T47D (cell line): ENCODE results near the gene PRRC2B.
"Not testable (repeated sequence)": the region's sequence is repeated elsewhere in the genome, so short reads cannot be mapped to it uniquely, and the experiment has no call there.

Source experiments
- DNase-seq, 2 experiments: peaks; one replicate each; pipeline versions ENCODE4 v3.0.0 to v3.0.0-alpha.2; 2011 to 2012; ENCODE audit warnings: low read depth in 1 of 2, low spot score in 1 of 2
- JUND ChIP-seq: IDR thresholded peaks from 2 replicates; pipeline ENCODE4 v1.6.1; 2012; ENCODE audit warnings: low read depth
- in situ Hi-C: cut with HindIII; loops from 2 replicates; pipeline ENCODE4 v1.10.0; 2016; ENCODE audit warnings: low sequenced_read_pairs, low pct_unique_long_range_greater_than_20kb

PRRC2B gene

GRCh38 chr9:131393622-131394463 is at the start of gene PRRC2B:
TSS of gene PRRC2B (plus strand) at chr9:131394086. CDS start at chr9:131430145, 36,059 bp downstream.
- no peak for TF ChIP-seq JUND
- in situ Hi-C loops, result no loop called here
- DNase-seq, result peak; percentile 85 to 93

GRCh38 chr9:131344931-131345535 is 48.9 kb upstream of the PRRC2B start:
- in situ Hi-C loops, DNase-seq: not testable (repeated sequence)

DNA sequence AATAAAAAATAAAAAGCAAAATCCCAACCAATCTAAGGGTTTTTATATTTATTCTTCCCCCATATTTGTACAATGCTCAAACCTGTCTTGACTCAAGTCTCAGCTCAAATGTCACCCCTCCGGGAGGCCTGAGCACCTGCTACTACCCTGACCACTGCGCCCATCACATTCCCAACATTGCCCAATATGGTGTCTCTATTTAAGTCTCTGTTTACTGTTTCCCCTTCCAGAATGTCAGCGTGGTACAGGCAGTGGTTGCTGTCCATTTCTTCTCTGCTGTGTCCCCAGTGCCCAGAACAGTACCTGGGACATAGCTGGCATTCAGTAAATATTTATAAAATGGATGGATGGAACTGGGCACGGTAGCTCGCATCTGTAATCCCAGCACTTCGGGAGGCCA is 47.3 kb upstream of the PRRC2B start:
- no peak for TF ChIP-seq JUND
- in situ Hi-C loops, result no loop called here
- no peak for DNase-seq

DNA sequence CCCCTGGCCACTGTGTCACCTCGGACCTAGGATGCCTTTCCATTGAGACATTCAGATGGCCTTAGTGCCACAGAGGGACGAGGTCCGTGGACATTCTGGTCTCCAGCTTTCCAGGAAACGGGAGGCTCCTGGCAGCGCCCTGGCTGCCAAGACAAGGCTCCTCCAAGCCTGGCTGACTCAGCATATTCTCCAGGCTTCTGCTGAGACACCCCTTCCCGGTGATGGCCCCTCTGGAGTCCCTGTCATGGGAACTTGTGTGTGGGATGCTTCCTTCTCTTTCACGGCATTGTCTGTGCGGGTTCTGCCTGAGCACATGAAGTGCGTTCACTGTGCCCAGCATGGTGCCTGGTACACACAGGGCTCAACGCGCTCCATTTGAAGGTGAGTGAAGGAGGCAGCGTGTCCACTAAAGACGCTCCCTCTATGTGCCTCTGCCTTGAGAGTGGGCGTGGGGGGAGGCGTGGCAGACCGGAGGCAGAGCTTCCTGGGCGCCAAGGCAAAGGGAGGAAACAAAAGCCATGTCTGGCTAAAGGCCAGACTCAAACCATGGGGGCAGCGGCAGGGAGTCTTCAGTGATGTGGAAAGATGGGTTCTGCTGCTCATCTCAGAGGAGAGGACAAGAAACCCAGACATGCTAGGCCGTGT is 46.4 kb upstream of the PRRC2B start:
- in situ Hi-C loops, result no loop called here
- no peak for TF ChIP-seq JUND
- no peak for DNase-seq

DNA sequence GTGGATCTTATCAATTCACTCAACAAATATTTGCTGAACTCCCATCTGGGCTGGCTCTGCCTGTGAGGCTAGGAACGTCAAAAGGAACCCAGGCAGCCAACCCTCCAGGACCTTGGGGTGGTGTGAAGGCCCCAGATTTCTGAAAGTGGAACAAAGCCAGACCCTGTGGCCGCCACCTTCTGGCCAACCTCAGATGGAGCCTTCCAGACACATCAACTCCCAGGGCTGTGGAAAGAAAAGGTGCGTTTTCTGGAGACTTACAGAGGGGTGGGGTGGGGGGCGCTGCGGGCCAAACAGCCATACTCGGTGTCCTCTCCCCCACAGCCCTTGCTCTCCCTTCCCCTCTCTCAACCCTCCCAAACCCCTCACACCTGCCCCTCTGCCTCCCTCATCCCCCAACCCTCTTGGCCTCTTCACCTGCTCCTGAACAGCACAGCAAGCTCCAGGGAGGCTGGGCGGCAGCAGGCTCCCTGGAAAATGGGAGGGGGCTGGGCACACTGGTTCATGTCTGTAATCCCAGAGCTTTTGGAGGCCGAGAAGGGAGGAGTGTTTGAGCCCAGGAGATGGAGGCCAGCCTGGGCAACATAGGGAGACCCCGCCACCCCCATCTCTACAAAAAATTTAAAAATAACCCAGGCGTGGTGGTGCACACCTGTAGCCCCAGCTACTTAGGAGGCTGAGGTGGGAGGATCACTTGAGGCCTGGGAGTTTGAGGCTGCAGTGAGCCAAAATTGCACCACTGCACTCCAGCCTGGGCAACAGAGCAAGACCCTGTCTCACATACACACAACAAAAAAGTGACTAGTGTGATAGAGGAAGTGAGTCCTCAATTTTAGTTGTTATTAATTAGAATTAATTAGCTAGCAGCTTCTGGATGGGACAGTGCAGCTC is 45.0 kb upstream of the PRRC2B start:
- no peak for TF ChIP-seq JUND
- in situ Hi-C loops, result no loop called here
- DNase-seq, result peak in 1 of 2 experiments; percentile 37

- in situ Hi-C loops, result no loop called here
- DNase-seq, result no peak
- TF ChIP-seq JUND, result no peak
Measured at GRCh38 chr9:131349522-131349880, 44.4 kb upstream of the PRRC2B start.

DNA sequence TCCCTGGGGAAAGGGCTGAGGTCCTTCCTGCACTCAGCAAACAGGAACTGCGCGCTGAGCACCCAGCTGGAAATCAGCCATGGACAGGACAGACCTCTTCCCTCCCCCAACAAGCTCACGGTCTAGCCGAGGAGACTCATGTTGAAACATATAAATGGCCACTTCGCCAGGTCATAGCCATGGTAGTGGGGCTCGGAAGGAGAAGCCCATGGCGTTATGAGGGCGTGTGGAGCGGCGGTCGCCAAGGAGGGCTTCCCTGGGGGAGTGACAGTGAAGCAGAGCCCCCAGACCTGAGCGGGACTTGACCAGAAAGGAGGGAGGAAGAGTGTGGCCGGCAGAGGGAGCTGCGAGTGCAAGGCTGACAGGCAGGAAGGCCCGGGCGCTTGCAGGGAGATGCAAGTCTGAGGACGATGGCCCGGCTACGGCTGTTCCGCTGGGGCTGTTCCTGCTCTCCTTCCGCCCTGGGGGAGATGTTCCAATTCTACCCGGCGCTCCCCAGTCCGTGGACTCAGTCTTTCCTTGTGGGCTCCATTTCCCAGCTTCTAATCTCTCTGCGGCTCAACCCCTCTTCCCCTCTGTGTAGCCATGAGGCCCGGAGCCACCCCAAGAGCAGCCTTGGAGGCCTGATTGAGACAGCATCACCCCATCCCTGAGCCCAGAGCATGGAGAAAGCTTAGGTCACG is 43.9 kb upstream of the PRRC2B start:
- DNase-seq, result peak; percentile 89 to 90
- in situ Hi-C loops, result no loop called here
- TF ChIP-seq JUND, result no peak

- DNase-seq, in situ Hi-C loops: not testable (repeated sequence)
Measured at GRCh38 chr9:131356479-131356878, 37.4 kb upstream of the PRRC2B start.

- in situ Hi-C loops, result no loop called here
- no peak for DNase-seq
- TF ChIP-seq JUND, result no peak
Measured at GRCh38 chr9:131358556-131358955, 35.3 kb upstream of the PRRC2B start.

- in situ Hi-C loops, result no loop called here
- TF ChIP-seq JUND, result no peak
- DNase-seq, result no peak
Measured at GRCh38 chr9:131361202-131361833, 32.6 kb upstream of the PRRC2B start.

GRCh38 chr9:131365546-131365945 is 28.3 kb upstream of the PRRC2B start:
- no peak for TF ChIP-seq JUND
- in situ Hi-C loops, result no loop called here
- no peak for DNase-seq
